Measurements from ENCODE around the gene NELL1.

Gene NELL1

DNA sequence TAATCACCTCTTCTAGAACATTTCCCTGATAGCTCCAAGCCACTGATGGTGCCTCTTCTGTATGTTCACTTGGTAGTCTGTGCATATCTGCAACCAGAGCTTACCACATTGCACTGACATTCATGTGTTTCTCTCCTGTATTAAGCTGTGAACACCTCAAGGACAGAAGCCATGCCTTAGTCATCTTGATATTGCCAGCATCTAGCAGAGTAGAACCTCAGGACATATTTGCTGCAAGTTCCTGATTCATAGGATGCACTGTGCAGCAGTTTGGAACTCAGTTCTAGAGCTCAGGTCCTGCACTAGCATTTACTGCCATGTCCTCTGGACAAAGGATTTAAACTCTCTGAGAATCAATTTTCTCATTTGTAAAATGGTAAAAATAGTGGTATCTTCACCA is 801.1 kb downstream of the NELL1 start:
- Histone ChIP-seq H2BK5ac (ENCODE audit: low read depth, low read length, poor library complexity, severe bottlenecking) (no peak overlapping the region), H3K27me3 (ENCODE audit: control insufficient read depth in 1 of 2, insufficient read depth in 1 of 2, low read length in 2 of 2) (no peaks in the 10 kb centered on the region), H3K4me1 (ENCODE audit: control insufficient read depth, insufficient read depth, low read depth, low read length) (no peaks in the 10 kb centered on the region), H2AK5ac (ENCODE audit: low read length, severe bottlenecking) (no peak overlapping the region), H2BK120ac (ENCODE audit: low read depth, low read length) (no peak overlapping the region), H3K18ac (ENCODE audit: low read depth in 1 of 2, low read length in 2 of 2) (no peak overlapping the region), H2AFZ (ENCODE audit: low read depth, low read length) (no peak overlapping the region), H2BK15ac (ENCODE audit: low read depth, poor library complexity, severe bottlenecking) (no peak overlapping the region), H3K23ac (ENCODE audit: low read length in 2 of 2) (no peak overlapping the region), H3K27ac (ENCODE audit: low read length, poor library complexity, severe bottlenecking) (no peak overlapping the region), H3K79me1 (replicated peaks; ENCODE audit: low read length, poor library complexity, severe bottlenecking) (no peaks in the 10 kb centered on the region), H3K36me3 (ENCODE audit: control insufficient read depth in 1 of 2, insufficient read depth in 2 of 2, low read depth in 1 of 2, low read length in 2 of 2) (no peaks in the 10 kb centered on the region), H2BK12ac (ENCODE audit: low read length in 2 of 2) (no peak overlapping the region), H3K9ac (ENCODE audit: low read length) (no peak overlapping the region), H3K4ac (ENCODE audit: low read depth in 1 of 2, low read length in 2 of 2) (no peak overlapping the region), H3K14ac (ENCODE audit: low read length in 2 of 2) (no peak overlapping the region), H4K91ac (ENCODE audit: low read length) (no peak overlapping the region), H3K9me3 (ENCODE audit: control insufficient read depth, low read length) (no peaks in the 10 kb centered on the region), H3K4me2 (ENCODE audit: low read length, poor library complexity, severe bottlenecking) (no peak overlapping the region), H4K8ac (ENCODE audit: low read length) (no peak overlapping the region), H3K4me3 (ENCODE audit: insufficient read depth in 1 of 2, low read depth in 1 of 2, low read length in 2 of 2) (no peak overlapping the region)
- no peak for DNase-seq

GRCh38 chr11:21472261-21472660 is 802.9 kb downstream of the NELL1 start:
- no peak overlapping the region for H3K4me2 ChIP-seq (ENCODE audit: low read length, poor library complexity, severe bottlenecking)
- H3K23ac ChIP-seq (ENCODE audit: low read length in 2 of 2): no peak overlapping the region
- H3K4me1 ChIP-seq (ENCODE audit: control insufficient read depth, insufficient read depth, low read depth, low read length): no peaks in the 10 kb centered on the region
- H3K27me3 ChIP-seq (ENCODE audit: control insufficient read depth in 1 of 2, insufficient read depth in 1 of 2, low read length in 2 of 2): no peaks in the 10 kb centered on the region
- no peak for DNase-seq
- no peak overlapping the region for H3K18ac ChIP-seq (ENCODE audit: low read depth in 1 of 2, low read length in 2 of 2)
- H3K9me3 ChIP-seq (ENCODE audit: control insufficient read depth, low read length): no peaks in the 10 kb centered on the region
- H3K27ac ChIP-seq (ENCODE audit: low read length, poor library complexity, severe bottlenecking): no peak overlapping the region
- no peaks in the 10 kb centered on the region for H3K36me3 ChIP-seq (ENCODE audit: control insufficient read depth in 1 of 2, insufficient read depth in 2 of 2, low read depth in 1 of 2, low read length in 2 of 2)
- H2BK120ac ChIP-seq (ENCODE audit: low read depth, low read length): no peak overlapping the region
- H3K4ac ChIP-seq (ENCODE audit: low read depth in 1 of 2, low read length in 2 of 2): no peak overlapping the region
- H2BK5ac ChIP-seq (ENCODE audit: low read depth, low read length, poor library complexity, severe bottlenecking): no peak overlapping the region
- no peak overlapping the region for H4K91ac ChIP-seq (ENCODE audit: low read length)
- H2BK15ac ChIP-seq (ENCODE audit: low read depth, poor library complexity, severe bottlenecking): no peak overlapping the region
- H3K4me3 ChIP-seq (ENCODE audit: insufficient read depth in 1 of 2, low read depth in 1 of 2, low read length in 2 of 2): no peak overlapping the region
- no peak overlapping the region for H4K8ac ChIP-seq (ENCODE audit: low read length)
- no peak overlapping the region for H2AK5ac ChIP-seq (ENCODE audit: low read length, severe bottlenecking)
- H3K9ac ChIP-seq (ENCODE audit: low read length): no peak overlapping the region
- H3K14ac ChIP-seq (ENCODE audit: low read length in 2 of 2): no peak overlapping the region
- no peak overlapping the region for H2BK12ac ChIP-seq (ENCODE audit: low read length in 2 of 2)
- H2AFZ ChIP-seq (ENCODE audit: low read depth, low read length): no peak overlapping the region
- WGBS: 65% methylated on average over 1 of the region's 3 CpGs
- H3K79me1 ChIP-seq (replicated peaks; ENCODE audit: low read length, poor library complexity, severe bottlenecking): no peaks in the 10 kb centered on the region

DNA sequence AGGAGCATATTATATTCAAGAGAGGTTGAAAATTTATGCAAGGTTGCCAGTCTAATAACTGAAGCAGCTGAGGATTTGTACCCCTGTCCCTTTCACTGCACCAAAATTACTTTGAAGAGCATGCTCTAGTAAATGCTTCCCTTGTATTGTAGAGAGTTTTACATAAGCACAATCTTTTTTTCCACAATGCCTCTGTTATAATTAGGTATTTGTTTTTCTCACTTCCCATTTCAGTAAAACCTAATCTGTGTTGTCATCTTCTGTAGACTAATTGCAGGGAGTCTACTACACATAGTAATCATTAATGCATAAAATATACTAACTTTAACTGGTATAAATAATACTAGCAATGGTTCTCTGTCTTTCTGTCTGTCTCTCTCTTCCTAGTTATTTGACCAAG is 805.1 kb downstream of the NELL1 start:
- no peak overlapping the region for H3K23ac ChIP-seq (ENCODE audit: low read length in 2 of 2)

GRCh38 chr11:21475276-21475675 is 805.9 kb downstream of the NELL1 start:
- Histone ChIP-seq H3K27me3 (ENCODE audit: control insufficient read depth in 1 of 2, insufficient read depth in 1 of 2, low read length in 2 of 2) (no peaks in the 10 kb centered on the region), H3K9me3 (ENCODE audit: control insufficient read depth, low read length) (no peaks in the 10 kb centered on the region), H3K4me2 (ENCODE audit: low read length, poor library complexity, severe bottlenecking) (no peak overlapping the region), H3K27ac (ENCODE audit: low read length, poor library complexity, severe bottlenecking) (no peak overlapping the region), H3K18ac (ENCODE audit: low read depth in 1 of 2, low read length in 2 of 2) (no peak overlapping the region), H3K9ac (ENCODE audit: low read length) (no peak overlapping the region), H3K23ac (ENCODE audit: low read length in 2 of 2) (no peak overlapping the region), H2AK5ac (ENCODE audit: low read length, severe bottlenecking) (no peak overlapping the region), H3K4ac (ENCODE audit: low read depth in 1 of 2, low read length in 2 of 2) (no peak overlapping the region), H2BK12ac (ENCODE audit: low read length in 2 of 2) (no peak overlapping the region), H2AFZ (ENCODE audit: low read depth, low read length) (no peak overlapping the region), H3K4me3 (ENCODE audit: insufficient read depth in 1 of 2, low read depth in 1 of 2, low read length in 2 of 2) (no peak overlapping the region), H4K8ac (ENCODE audit: low read length) (no peak overlapping the region), H3K36me3 (ENCODE audit: control insufficient read depth in 1 of 2, insufficient read depth in 2 of 2, low read depth in 1 of 2, low read length in 2 of 2) (no peaks in the 10 kb centered on the region), H3K4me1 (ENCODE audit: control insufficient read depth, insufficient read depth, low read depth, low read length) (no peaks in the 10 kb centered on the region), H2BK5ac (ENCODE audit: low read depth, low read length, poor library complexity, severe bottlenecking) (no peak overlapping the region), H2BK120ac (ENCODE audit: low read depth, low read length) (no peak overlapping the region), H3K14ac (ENCODE audit: low read length in 2 of 2) (no peak overlapping the region), H2BK15ac (ENCODE audit: low read depth, poor library complexity, severe bottlenecking) (no peak overlapping the region), H3K79me1 (replicated peaks; ENCODE audit: low read length, poor library complexity, severe bottlenecking) (no peaks in the 10 kb centered on the region), H4K91ac (ENCODE audit: low read length) (no peak overlapping the region)
- WGBS: 73% methylated on average over 1 of the region's 2 CpGs
- DNase-seq: no peak

More for the DNA sequence above, 805.1 kb downstream of the NELL1 start:
- Histone ChIP-seq H2BK5ac (ENCODE audit: low read depth, low read length, poor library complexity, severe bottlenecking) (no peak overlapping the region), H4K8ac (ENCODE audit: low read length) (no peak overlapping the region), H3K18ac (ENCODE audit: low read depth in 1 of 2, low read length in 2 of 2) (no peak overlapping the region), H2BK120ac (ENCODE audit: low read depth, low read length) (no peak overlapping the region), H3K27ac (ENCODE audit: low read length, poor library complexity, severe bottlenecking) (no peak overlapping the region), H2AFZ (ENCODE audit: low read depth, low read length) (no peak overlapping the region), H3K14ac (ENCODE audit: low read length in 2 of 2) (no peak overlapping the region), H3K4me2 (ENCODE audit: low read length, poor library complexity, severe bottlenecking) (no peak overlapping the region), H3K36me3 (ENCODE audit: control insufficient read depth in 1 of 2, insufficient read depth in 2 of 2, low read depth in 1 of 2, low read length in 2 of 2) (no peaks in the 10 kb centered on the region), H3K4ac (ENCODE audit: low read depth in 1 of 2, low read length in 2 of 2) (no peak overlapping the region), H2BK15ac (ENCODE audit: low read depth, poor library complexity, severe bottlenecking) (no peak overlapping the region), H3K79me1 (replicated peaks; ENCODE audit: low read length, poor library complexity, severe bottlenecking) (no peaks in the 10 kb centered on the region), H3K4me1 (ENCODE audit: control insufficient read depth, insufficient read depth, low read depth, low read length) (no peaks in the 10 kb centered on the region), H2AK5ac (ENCODE audit: low read length, severe bottlenecking) (no peak overlapping the region), H4K91ac (ENCODE audit: low read length) (no peak overlapping the region), H3K27me3 (ENCODE audit: control insufficient read depth in 1 of 2, insufficient read depth in 1 of 2, low read length in 2 of 2) (no peaks in the 10 kb centered on the region), H3K9me3 (ENCODE audit: control insufficient read depth, low read length) (no peaks in the 10 kb centered on the region), H3K4me3 (ENCODE audit: insufficient read depth in 1 of 2, low read depth in 1 of 2, low read length in 2 of 2) (no peak overlapping the region), H2BK12ac (ENCODE audit: low read length in 2 of 2) (no peak overlapping the region), H3K9ac (ENCODE audit: low read length) (no peak overlapping the region)
- DNase-seq: no peak

All from mesenchymal stem cell (in vitro differentiated cells and primary cell).